Measurements from ENCODE around the gene DNAJB1.

- no peak for TF ChIP-seq CTCF (IDR thresholded peaks at IDR 0.05)
- TF ChIP-seq EZH2 (IDR thresholded peaks at IDR 0.05), result no peak
- TF ChIP-seq EZH2phosphoT487 (IDR thresholded peaks at IDR 0.05), result no peak
Measured at GRCh38 chr19:14511229-14511593, 7.0 kb downstream of the DNAJB1 start.

All from neural progenitor cell (in vitro differentiated cells).